Esophagus squamous epithelium (tissue), 5 donors: ENCODE measurements around the gene STON2. TPM values are rescaled to one million over a fixed set of nuclear protein-coding genes. Genes with fewer than 3 reads are reported as not detected.

Experiments used
- DNase-seq: peaks from one replicate; lab custom pipeline; 2025; lab: John Stamatoyannopoulos, UW
- H3K27ac ChIP-seq, 4 donors: fragments of 200-600 bp; sonication (generic); one replicate each; pipeline ENCODE4 v1.5.1; 2016 to 2019; ENCODE audit warnings: mild to moderate bottlenecking in 1 of 4
- H3K27me3 ChIP-seq, 4 donors: fragments of 200-600 bp; sonication (generic); 1 replicate in 3 of 4; 2 replicates in 1 of 4; pipeline versions ENCODE4 v1.5.1 to v1.6.0; 2017 to 2021; ENCODE audit warnings: antibody characterized with exemption in 1 of 4
- H3K36me3 ChIP-seq, 3 donors: fragments of 200-600 bp; sonication (generic); one replicate each; pipeline ENCODE4 v1.5.1; 2016 to 2019
- H3K4me1 ChIP-seq, 3 donors: fragments of 200-600 bp; sonication (generic); one replicate each; pipeline ENCODE4 v1.5.1; 2017 to 2019
- H3K4me3 ChIP-seq, 4 donors: fragments of 200-600 bp; sonication (generic); 1 replicate in 3 of 4; 2 replicates in 1 of 4; pipeline ENCODE4 v1.5.1; 2016 to 2019; ENCODE audit warnings: mild to moderate bottlenecking in 2 of 4, moderate library complexity in 1 of 4
- H3K9me3 ChIP-seq, 3 donors: fragments of 200-600 bp; sonication (generic); one replicate each; pipeline ENCODE4 v1.5.1; 2016 to 2019
- CTCF ChIP-seq, 6 experiments: fragments of 450-650 bp in 4 of 6; fragments of 200-600 bp in 2 of 6; sonication (generic) in 2 of 6; IDR thresholded peaks; one replicate each; pipeline ENCODE4 v1.5.1; 2016 to 2019; ENCODE audit warnings: antibody characterized with exemption in 6 of 6, mild to moderate bottlenecking in 4 of 6, moderate library complexity in 4 of 6
- POLR2A ChIP-seq, 4 donors: fragments of 450-650 bp; IDR thresholded peaks; one replicate each; pipeline ENCODE4 v1.6.1; 2017; ENCODE audit warnings: antibody characterized with exemption in 4 of 4, mild to moderate bottlenecking in 4 of 4, moderate library complexity in 3 of 4
- WGBS, 2 donors: methylation state at CpG; one replicate each; pipeline ENCODE4 v1.1.5; 2018; 5-methylcytosine and 5-hydroxymethylcytosine counted together
- intact Hi-C: fragments of 100-400 bp; cut with DNase I; formaldehyde crosslinking; loops from one replicate; pipeline ENCODE4 v1.15.0; 2022
- total RNA-seq, 4 donors: library from RNA; depleted of rRNA; stranded (reverse); fragments of >200 nt; gene quantifications; one replicate each; pipeline ENCODE4 v1.1.0, GENCODE V29; 2016
- donor health status: DM: yes; HTN: yes; CAD: no.

The STON2 gene
- total RNA-seq, 4 donors from 2014 or later, result 58.7 to 71.6 (median 67.1) TPM

GRCh38 chr14:81276073-81277069, 123.8 kb downstream of the STON2 start:
- TF ChIP-seq CTCF (IDR thresholded peaks at IDR 0.05), result no peak
- TF ChIP-seq POLR2A (IDR thresholded peaks at IDR 0.05), result no peak
- H3K27ac ChIP-seq, result peak overlapping the region in 2 of 4 donors; percentile 2 to 18
- no peaks in the 10 kb centered on the region for H3K27me3 ChIP-seq
- no peak for DNase-seq
- no peak overlapping the region for H3K4me3 ChIP-seq
- no peaks in the 10 kb centered on the region for H3K9me3 ChIP-seq
- WGBS, 2 donors, result 45 to 50% methylated on average over 9 to 11 of the region's 11 CpGs
- peaks cover 0 to 35% (median 0%) of the 10 kb centered on the region in 3 donors for H3K4me1 ChIP-seq
- peaks cover 0 to 39% (median 4%) of the 10 kb centered on the region in 3 donors for H3K36me3 ChIP-seq
- intact Hi-C loops, result no loop called here

DNA sequence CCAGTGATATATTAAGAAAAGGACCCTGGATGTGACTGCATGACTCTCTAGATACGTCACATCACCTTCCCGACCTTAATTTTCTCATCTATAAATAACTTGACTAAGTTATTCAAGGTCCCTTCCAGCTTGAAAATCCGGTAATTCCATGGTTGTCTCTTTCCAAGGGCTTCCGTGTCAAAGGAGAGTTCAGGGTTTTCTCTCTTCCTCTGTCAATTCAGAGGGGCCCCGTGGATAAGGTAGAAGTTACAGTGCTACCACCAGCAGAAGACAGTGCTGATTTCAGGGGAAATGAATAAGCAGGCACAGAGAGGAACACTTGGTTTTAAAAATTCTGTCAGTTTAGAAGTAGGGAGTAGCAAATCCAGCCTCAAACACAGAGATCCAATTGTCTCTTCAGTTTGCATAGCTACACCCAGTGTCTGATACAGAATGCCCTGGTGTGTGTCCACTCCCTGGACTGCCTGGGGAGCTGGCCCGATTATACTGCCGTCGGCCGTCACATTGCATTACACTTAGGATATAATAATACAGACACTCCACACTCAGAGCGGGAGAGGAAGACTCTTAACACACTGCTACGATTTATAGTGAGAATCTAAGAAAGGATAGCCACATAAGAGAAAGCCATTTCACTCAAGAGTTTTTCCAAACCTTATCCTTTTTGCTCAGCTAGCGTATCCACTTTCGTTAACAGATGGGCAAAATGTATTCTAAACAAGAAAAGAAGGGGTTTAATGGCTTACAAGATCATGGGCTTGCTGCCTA, 124.6 kb downstream of the STON2 start:
- DNase-seq, result no peak
- H3K9me3 ChIP-seq, result no peaks in the 10 kb centered on the region
- TF ChIP-seq POLR2A (IDR thresholded peaks at IDR 0.05) (no peak), CTCF (IDR thresholded peaks at IDR 0.05) (no peak)
- 71 to 76% methylated on average over 12 to 13 of the region's 13 CpGs for WGBS, 2 donors
- H3K4me1 ChIP-seq, result peaks cover 0 to 35% (median 0%) of the 10 kb centered on the region in 3 donors
- H3K27me3 ChIP-seq, result no peaks in the 10 kb centered on the region
- no peak overlapping the region for H3K4me3 ChIP-seq
- intact Hi-C loops, result no loop called here
- peak overlapping the region in 2 of 4 donors; percentile 2 to 18 for H3K27ac ChIP-seq
- H3K36me3 ChIP-seq, result peaks cover 0 to 44% (median 4%) of the 10 kb centered on the region in 3 donors

DNA sequence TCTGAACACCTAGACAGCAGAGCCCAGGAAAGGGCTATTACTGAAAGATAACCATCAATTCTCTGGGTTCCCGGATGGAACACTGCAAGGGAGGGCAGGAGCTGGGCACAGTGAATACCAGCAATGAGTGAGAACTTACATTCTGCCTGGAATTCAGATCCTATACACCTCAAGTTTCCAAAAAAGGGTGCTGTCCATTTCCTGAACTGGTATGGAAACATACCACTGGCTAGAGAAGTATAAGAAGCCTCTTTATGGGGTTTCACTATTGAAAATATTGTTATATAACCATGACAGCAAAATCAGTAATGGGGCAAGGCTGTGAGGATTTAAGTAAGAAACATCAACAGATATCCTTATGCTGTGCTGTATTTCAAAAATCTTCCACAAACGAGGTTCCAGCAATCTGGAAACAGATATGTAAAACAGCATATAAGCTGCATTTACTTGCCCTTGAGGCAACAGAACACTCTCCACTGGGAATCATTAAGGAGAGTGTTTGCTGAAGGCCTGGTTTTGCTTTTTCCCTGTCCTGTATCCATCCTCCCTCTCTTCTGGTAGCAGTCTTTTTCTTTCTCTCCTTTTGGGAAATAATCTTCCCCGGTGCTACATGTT, 126.1 kb downstream of the STON2 start:
- intact Hi-C loops, result no loop called here
- WGBS, 2 donors, result 71 to 76% methylated on average over 3 of the region's 3 CpGs
- no peak for TF ChIP-seq CTCF (IDR thresholded peaks at IDR 0.05)
- Histone ChIP-seq H3K27ac (no peak overlapping the region), H3K9me3 (no peaks in the 10 kb centered on the region), H3K4me1 (peaks cover 0 to 43% (median 0%) of the 10 kb centered on the region in 3 donors), H3K36me3 (peaks cover 0 to 53% (median 4%) of the 10 kb centered on the region in 3 donors), H3K27me3 (no peaks in the 10 kb centered on the region), H3K4me3 (no peak overlapping the region)
- DNase-seq, result no peak

DNA sequence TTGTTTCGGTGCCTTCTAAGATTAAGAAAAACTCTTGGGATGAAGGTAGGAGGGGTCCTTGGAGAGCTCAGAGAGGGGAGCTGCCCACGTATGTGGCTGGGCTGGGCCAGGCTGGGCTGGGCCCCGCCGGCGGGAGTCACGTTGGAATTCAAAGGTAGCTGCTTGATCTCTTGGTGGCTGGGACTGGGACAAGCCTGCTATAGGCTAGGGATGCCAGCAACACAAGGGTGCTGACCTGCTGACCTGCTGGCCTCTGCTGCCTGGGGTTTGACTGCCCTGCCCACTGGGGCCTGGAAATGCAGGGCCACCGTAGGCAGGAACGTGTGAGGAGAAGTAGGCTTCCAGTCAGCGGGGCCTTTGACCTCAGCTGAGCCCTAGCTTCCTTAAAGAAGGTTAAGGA, 126.6 kb downstream of the STON2 start:
- Histone ChIP-seq H3K4me3 (no peak overlapping the region), H3K36me3 (peaks cover 0 to 56% (median 4%) of the 10 kb centered on the region in 3 donors), H3K27me3 (no peaks in the 10 kb centered on the region), H3K9me3 (no peaks in the 10 kb centered on the region), H3K27ac (no peak overlapping the region), H3K4me1 (peaks cover 0 to 45% (median 0%) of the 10 kb centered on the region in 3 donors)
- intact Hi-C loops, result no loop called here
- TF ChIP-seq CTCF (IDR thresholded peaks at IDR 0.05) (no peak), POLR2A (IDR thresholded peaks at IDR 0.05) (no peak)
- DNase-seq, result no peak
- WGBS, 2 donors, result 73 to 75% methylated on average over 2 to 9 of the region's 9 CpGs
